NCI-H2227 treated with DMSO at 0.1 percent for 48 hours (cell line): ENCODE results near the gene KRCC1.
"Not testable (repeated sequence)": the region's sequence is repeated elsewhere in the genome, so short reads cannot be mapped to it uniquely, and the experiment has no call there.

ENCODE experiments used
- DNase-seq: peaks from one replicate; lab custom pipeline; 2025; lab: John Stamatoyannopoulos, UW

KRCC1 gene

DNA sequence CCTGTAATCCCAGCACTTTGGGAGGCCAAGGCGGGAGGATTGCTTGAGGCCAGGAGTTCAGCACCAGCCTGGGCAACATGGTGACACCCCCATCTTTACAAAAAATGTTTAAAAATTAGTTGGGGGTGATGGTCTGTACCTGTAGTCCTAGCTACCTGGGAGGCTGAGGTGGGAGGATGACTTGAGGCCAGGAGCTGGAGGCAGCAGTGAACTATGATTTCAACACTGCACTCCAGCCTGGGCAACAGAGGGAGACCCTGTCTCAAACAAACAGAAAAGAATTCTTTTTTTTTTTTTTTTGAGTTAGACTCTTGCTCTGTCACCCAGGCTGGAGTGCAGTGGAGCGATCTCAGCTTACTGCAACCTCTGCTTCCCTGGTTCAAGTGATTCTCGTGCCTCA, 55.1 kb downstream of the KRCC1 start:
- not testable (repeated sequence) for DNase-seq

DNA sequence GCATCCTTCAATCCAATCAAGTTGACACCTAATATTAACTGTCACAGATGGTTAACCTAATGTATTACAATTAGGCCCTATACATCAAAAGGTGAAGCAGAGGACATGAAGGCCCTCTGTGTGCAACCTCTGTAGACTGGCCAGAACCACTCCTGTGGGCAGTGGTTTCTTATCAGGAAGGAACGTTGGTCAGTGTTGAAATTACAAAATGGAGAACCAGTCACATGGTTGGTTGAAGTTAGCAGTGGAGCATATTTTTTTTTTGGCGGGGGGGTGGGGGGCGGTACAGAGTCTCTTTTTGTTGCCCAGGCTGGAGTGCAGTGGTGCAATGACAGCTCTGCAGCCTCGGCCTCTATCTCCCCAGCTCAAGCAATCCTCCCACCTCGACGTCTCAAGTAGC, 59.0 kb downstream of the KRCC1 start:
- DNase-seq = no peak

GRCh38 chr2:87995756-87996155, 59.8 kb downstream of the KRCC1 start:
- DNase-seq = no peak

GRCh38 chr2:87994304-87994850, 61.2 kb downstream of the KRCC1 start:
- DNase-seq = not testable (repeated sequence)

- not testable (repeated sequence) for DNase-seq
Observed at GRCh38 chr2:87992569-87992968, 63.0 kb downstream of the KRCC1 start.

DNA sequence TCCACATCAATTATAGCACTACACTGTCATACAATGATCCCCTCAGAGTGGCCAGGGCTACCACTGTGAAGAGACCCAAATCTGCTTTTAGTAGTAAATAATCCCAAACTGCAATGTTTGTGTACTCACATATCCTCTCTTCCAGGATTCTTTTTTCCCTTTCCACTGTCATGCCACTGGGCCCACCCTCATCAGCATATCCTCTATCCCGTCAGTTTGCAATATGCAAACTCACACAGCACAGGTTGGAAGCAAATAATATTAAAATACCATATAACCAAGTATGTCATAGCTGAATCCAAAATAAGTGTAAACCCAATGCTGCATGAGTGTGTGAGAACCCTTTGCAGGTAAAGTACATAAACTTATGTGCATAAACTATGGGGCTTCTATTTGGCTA, 68.1 kb downstream of the KRCC1 start:
- not testable (repeated sequence) for DNase-seq

DNA sequence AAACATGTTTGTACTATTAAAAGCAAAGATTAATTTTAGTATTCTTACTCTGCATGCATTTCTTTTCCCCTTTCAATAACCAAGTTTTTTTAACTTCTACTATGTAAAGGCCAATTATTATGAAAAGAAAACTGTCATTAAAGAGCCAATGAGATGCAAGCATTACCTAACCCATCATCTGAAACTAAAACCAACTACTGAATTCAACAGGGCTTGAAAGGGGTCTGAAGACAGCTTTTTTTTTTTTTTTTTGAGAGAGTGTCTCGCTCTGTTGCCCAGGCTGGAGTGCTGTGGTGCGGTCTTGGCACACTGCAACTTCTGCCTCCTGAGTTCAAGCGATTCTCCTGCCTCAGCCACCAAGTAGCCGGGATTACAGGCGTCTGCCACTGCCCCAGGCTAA, 69.7 kb downstream of the KRCC1 start:
- not testable (repeated sequence) for DNase-seq

DNA sequence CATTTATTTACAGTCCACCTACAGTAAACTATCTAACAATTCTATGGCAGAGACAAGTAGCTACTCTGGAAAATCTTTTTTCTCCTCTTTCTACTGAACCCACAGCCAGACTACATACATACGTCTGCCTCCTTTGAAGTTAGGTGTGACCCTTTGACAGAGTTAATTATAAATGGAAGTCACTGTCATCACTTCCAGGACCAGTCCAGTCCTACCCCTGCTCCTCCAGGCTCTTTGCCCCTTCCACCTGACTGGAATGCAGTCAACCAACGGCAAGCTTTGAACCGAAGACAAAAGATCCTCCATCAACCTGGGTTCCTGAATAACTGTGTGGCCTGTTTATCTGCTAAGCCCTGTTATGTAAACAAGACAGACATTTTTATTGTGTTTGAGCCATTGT, 74.4 kb downstream of the KRCC1 start:
- not testable (repeated sequence) for DNase-seq
